HG03108 (cell line): ENCODE data around the gene UBE2U.
"Not testable (repeated sequence)": the region's sequence is repeated elsewhere in the genome, so short reads cannot be mapped to it uniquely, and the experiment has no call there.

Source experiments
- ATAC-seq: cut with Tn5 transposase; IDR thresholded peaks from one replicate; pipeline ENCODE4 v1.9.1; 2021; ENCODE audit warnings: moderate library complexity; ENCODE audit not compliant: unreplicated experiment

The UBE2U gene

GRCh38 chr1:64187646-64188045, 15.8 kb upstream of the UBE2U start:
- ATAC-seq, result no peak

GRCh38 chr1:64192290-64192689, 11.1 kb upstream of the UBE2U start:
- ATAC-seq, result no peak

- no peak for ATAC-seq
These were observed 9.0 kb upstream of the UBE2U start for GRCh38 chr1:64194168-64195080.

- no peak for ATAC-seq
These were observed 8.4 kb upstream of the UBE2U start for GRCh38 chr1:64195081-64195395.

- ATAC-seq, result no peak
These were observed 7.2 kb upstream of the UBE2U start for GRCh38 chr1:64196074-64196870.

GRCh38 chr1:64197076-64197475, 6.3 kb upstream of the UBE2U start:
- no peak for ATAC-seq

- no peak for ATAC-seq
These were observed 4.3 kb upstream of the UBE2U start for GRCh38 chr1:64199154-64199553.

- ATAC-seq, result no peak
These were observed 3.4 kb upstream of the UBE2U start for GRCh38 chr1:64200064-64200463.

GRCh38 chr1:64209221-64209620, 5.8 kb downstream of the UBE2U start:
- no peak for ATAC-seq

GRCh38 chr1:64212031-64212430, 8.6 kb downstream of the UBE2U start:
- no peak for ATAC-seq

GRCh38 chr1:64215576-64215975, 12.2 kb downstream of the UBE2U start:
- no peak for ATAC-seq

- ATAC-seq, result no peak
These were observed 16.8 kb downstream of the UBE2U start for GRCh38 chr1:64220241-64220640.

- ATAC-seq, result no peak
These were observed 20.1 kb downstream of the UBE2U start for GRCh38 chr1:64223329-64224151.

GRCh38 chr1:64224236-64224635, 20.8 kb downstream of the UBE2U start:
- ATAC-seq, result not testable (repeated sequence)

- no peak for ATAC-seq
These were observed 24.9 kb downstream of the UBE2U start for GRCh38 chr1:64228167-64228957.

- ATAC-seq, result no peak
These were observed 25.9 kb downstream of the UBE2U start for GRCh38 chr1:64229307-64229706.

- ATAC-seq, result no peak
These were observed 27.7 kb downstream of the UBE2U start for GRCh38 chr1:64231153-64231552.

GRCh38 chr1:64231654-64232053, 28.2 kb downstream of the UBE2U start:
- ATAC-seq, result no peak

- ATAC-seq, result no peak
These were observed 31.3 kb downstream of the UBE2U start for GRCh38 chr1:64234714-64235113.

GRCh38 chr1:64235181-64235580, 31.8 kb downstream of the UBE2U start:
- no peak for ATAC-seq

- no peak for ATAC-seq
These were observed 32.5 kb downstream of the UBE2U start for GRCh38 chr1:64235910-64236309.
